Activated B cell treated with CpG ODN at 0.5 μM for 24 hours (primary cell): Measurements from ENCODE around the gene CKLF. TPM values are rescaled to one million over a fixed set of nuclear protein-coding genes. Genes with fewer than 3 reads are reported as not detected.

Experiments used
- ATAC-seq: fragments of 200-7000 bp; cut with Tn5 transposase; one replicate; pipeline ENCODE4 v1.10.0; 2021; ENCODE audit warnings: low read depth, mild to moderate bottlenecking, moderate library complexity
- CTCF ChIA-PET: fragments of 350-600 bp; sonication (Branson Sonifier 250); formaldehyde crosslinking; loops from one replicate; lab custom pipeline; 2021; ENCODE audit warnings: antibody characterized with exemption; lab: Charles Lee
- POLR2A ChIA-PET: fragments of 350-600 bp; sonication (Branson Sonifier 250); formaldehyde crosslinking; loops from one replicate; lab custom pipeline; 2021; ENCODE audit warnings: antibody characterized with exemption; lab: Charles Lee
- DNase-seq: peaks from one replicate; pipeline ENCODE4 v3.0.0; 2022
- H3K27ac Mint-ChIP-seq: one replicate; pipeline ENCODE4 v1.8.0; 2020; ENCODE audit warnings: mixed read lengths
- H3K27me3 Mint-ChIP-seq: one replicate; pipeline ENCODE4 v1.8.0; 2021; ENCODE audit warnings: mixed read lengths
- H3K36me3 Mint-ChIP-seq: one replicate; pipeline ENCODE4 v1.8.0; 2021; ENCODE audit warnings: low read depth, mixed read lengths
- H3K4me1 Mint-ChIP-seq: one replicate; pipeline ENCODE4 v1.8.0; 2021; ENCODE audit warnings: mixed read lengths
- H3K4me3 Mint-ChIP-seq: one replicate; pipeline ENCODE4 v1.8.0; 2020; ENCODE audit warnings: mild to moderate bottlenecking, mixed read lengths
- H3K9me3 Mint-ChIP-seq: one replicate; pipeline ENCODE4 v1.8.0; 2020; ENCODE audit warnings: mixed read lengths
- intact Hi-C: fragments of 100-400 bp; cut with micrococcal nuclease; formaldehyde crosslinking; loops from one replicate; pipeline ENCODE4 v1.15.1; 2024
- total RNA-seq: library from RNA; stranded (reverse); gene quantifications from 2 replicates; pipeline ENCODE4 v1.2.3, GENCODE V29; 2022
- TF ChIP-seq, protein P1 (sequence below): fragments of 200-600 bp; IDR thresholded peaks from one replicate; pipeline ENCODE4 v1.8.0; 2022; ENCODE audit warnings: antibody characterized with exemption, mild to moderate bottlenecking

Gene CKLF
- total RNA-seq, 1 donor from 2014 or later = 12.1 TPM

DNA sequence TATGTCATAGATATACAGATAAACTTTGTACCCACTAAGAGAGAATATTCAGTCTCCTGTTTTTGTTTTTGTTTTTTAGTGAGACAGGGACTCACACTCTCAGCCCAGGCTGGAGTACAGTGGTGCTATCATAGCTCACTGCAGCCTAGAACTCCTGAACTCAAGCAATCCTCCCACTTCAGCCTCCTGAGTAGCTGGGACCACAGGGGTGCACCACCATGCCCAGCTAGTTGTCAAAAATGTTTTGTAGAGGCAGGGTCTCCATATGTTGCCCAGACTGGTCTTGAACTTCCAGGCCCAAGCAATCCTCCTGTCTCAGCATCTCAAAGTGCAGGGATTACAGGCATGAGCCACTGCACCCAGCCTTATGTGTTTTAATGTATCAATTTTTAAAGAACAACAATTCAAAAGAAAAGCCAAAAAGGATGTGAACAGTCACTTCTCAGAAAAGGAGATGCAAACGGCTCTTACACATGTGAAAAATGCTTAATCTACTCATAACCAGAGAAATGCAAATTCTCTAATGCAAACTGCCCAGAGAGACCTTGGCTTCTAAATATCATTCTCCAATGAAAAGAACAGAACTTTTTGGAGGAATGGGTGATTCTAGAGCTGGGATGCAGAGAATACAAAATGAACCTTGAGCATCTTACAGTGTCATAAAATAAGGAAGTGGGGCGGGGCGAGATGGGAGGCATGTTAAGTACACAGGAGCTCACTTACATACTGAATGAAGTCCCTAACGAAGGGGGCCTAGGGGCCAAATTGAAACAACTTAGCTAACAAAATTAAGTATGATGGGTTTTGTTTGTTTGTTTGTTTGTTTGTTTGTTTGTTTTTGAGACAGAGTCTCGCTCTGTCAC is 44.8 kb downstream of the CKLF start:
- no peak for DNase-seq
- H3K27me3 Mint-ChIP-seq = peaks cover 17% of the 10 kb centered on the region
- POLR2A ChIA-PET = interaction anchor here (1.0 kb wide), 1 partner anchor 14 kb away, joined by 4 read pairs; no protein-coding TSS in a partner anchor
- CTCF ChIA-PET = no interaction called here
- peaks cover 9% of the 10 kb centered on the region for H3K9me3 Mint-ChIP-seq
- TF ChIP-seq, protein P1, sequence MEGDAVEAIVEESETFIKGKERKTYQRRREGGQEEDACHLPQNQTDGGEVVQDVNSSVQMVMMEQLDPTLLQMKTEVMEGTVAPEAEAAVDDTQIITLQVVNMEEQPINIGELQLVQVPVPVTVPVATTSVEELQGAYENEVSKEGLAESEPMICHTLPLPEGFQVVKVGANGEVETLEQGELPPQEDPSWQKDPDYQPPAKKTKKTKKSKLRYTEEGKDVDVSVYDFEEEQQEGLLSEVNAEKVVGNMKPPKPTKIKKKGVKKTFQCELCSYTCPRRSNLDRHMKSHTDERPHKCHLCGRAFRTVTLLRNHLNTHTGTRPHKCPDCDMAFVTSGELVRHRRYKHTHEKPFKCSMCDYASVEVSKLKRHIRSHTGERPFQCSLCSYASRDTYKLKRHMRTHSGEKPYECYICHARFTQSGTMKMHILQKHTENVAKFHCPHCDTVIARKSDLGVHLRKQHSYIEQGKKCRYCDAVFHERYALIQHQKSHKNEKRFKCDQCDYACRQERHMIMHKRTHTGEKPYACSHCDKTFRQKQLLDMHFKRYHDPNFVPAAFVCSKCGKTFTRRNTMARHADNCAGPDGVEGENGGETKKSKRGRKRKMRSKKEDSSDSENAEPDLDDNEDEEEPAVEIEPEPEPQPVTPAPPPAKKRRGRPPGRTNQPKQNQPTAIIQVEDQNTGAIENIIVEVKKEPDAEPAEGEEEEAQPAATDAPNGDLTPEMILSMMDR = no peak
- H3K36me3 Mint-ChIP-seq = no peaks in the 10 kb centered on the region
- peaks cover 11% of the 10 kb centered on the region for H3K4me1 Mint-ChIP-seq
- no peak for ATAC-seq
- intact Hi-C loops = no loop called here
- no peak overlapping the region for H3K27ac Mint-ChIP-seq
- H3K4me3 Mint-ChIP-seq = no peak overlapping the region

GRCh38 chr16:66598111-66598510 is 45.7 kb downstream of the CKLF start:
- H3K4me1 Mint-ChIP-seq = peaks cover 15% of the 10 kb centered on the region
- intact Hi-C loops = no loop called here
- H3K27ac Mint-ChIP-seq = no peak overlapping the region
- H3K4me3 Mint-ChIP-seq = no peak overlapping the region
- CTCF ChIA-PET = no interaction called here
- no peaks in the 10 kb centered on the region for H3K36me3 Mint-ChIP-seq
- no peak for ATAC-seq
- peaks cover 21% of the 10 kb centered on the region for H3K27me3 Mint-ChIP-seq
- H3K9me3 Mint-ChIP-seq = peaks cover 9% of the 10 kb centered on the region
- TF ChIP-seq, protein P1 = no peak
- no peak for DNase-seq
- POLR2A ChIA-PET = no interaction called here

GRCh38 chr16:66599726-66600125 is 47.4 kb downstream of the CKLF start:
- H3K27ac Mint-ChIP-seq = no peak overlapping the region
- H3K27me3 Mint-ChIP-seq = peaks cover 25% of the 10 kb centered on the region
- CTCF ChIA-PET = no interaction called here

GRCh38 chr16:66600477-66600876 is 48.1 kb downstream of the CKLF start:
- ATAC-seq = no peak
- DNase-seq = no peak
- H3K27me3 Mint-ChIP-seq = peaks cover 25% of the 10 kb centered on the region
- peaks cover 5% of the 10 kb centered on the region for H3K9me3 Mint-ChIP-seq
- no peaks in the 10 kb centered on the region for H3K36me3 Mint-ChIP-seq
- POLR2A ChIA-PET = interaction anchor here (0.7 to 1.0 kb wide), 2 partner anchors 14 to 48 kb away, joined by 3 to 6 read pairs; partner anchors contain the start of gene CKLF
- H3K27ac Mint-ChIP-seq = no peak overlapping the region
- CTCF ChIA-PET = no interaction called here
- intact Hi-C loops = loop anchor here (10.0 kb wide), 1 partner anchor 124 kb away; no protein-coding TSS in a partner anchor
- H3K4me3 Mint-ChIP-seq = no peak overlapping the region
- TF ChIP-seq, protein P1 = no peak
- H3K4me1 Mint-ChIP-seq = peaks cover 13% of the 10 kb centered on the region

More at GRCh38 chr16:66599726-66600125, 47.4 kb downstream of the CKLF start:
- TF ChIP-seq, protein P1 = no peak
- Mint-ChIP-seq H3K4me3 (no peak overlapping the region), H3K36me3 (no peaks in the 10 kb centered on the region), H3K9me3 (peaks cover 5% of the 10 kb centered on the region), H3K4me1 (peaks cover 17% of the 10 kb centered on the region)
- intact Hi-C loops = loop anchor here (10.0 kb wide), 1 partner anchor 125 kb away; no protein-coding TSS in a partner anchor
- DNase-seq (no peak), ATAC-seq (no peak)
- POLR2A ChIA-PET = no interaction called here

- H3K36me3 Mint-ChIP-seq = no peaks in the 10 kb centered on the region
- H3K27ac Mint-ChIP-seq = no peak overlapping the region
- ChIA-PET CTCF (no interaction called here), POLR2A (interaction anchor here (1.0 kb wide), 1 partner anchor 49 kb away, joined by 6 read pairs; the partner anchor contains the start of gene CKLF)
- peaks cover 5% of the 10 kb centered on the region for H3K9me3 Mint-ChIP-seq
- H3K4me3 Mint-ChIP-seq = no peak overlapping the region
- intact Hi-C loops = loop anchor here (10.0 kb wide), 1 partner anchor 123 kb away; no protein-coding TSS in a partner anchor
- peaks cover 23% of the 10 kb centered on the region for H3K4me1 Mint-ChIP-seq
- DNase-seq = no peak
- no peak for ATAC-seq
- H3K27me3 Mint-ChIP-seq = peaks cover 30% of the 10 kb centered on the region
- TF ChIP-seq, protein P1 = no peak
Measured at GRCh38 chr16:66601471-66601870, 49.1 kb downstream of the CKLF start.
